ENCODE data around the gene SSNA1.

SSNA1 gene

DNA sequence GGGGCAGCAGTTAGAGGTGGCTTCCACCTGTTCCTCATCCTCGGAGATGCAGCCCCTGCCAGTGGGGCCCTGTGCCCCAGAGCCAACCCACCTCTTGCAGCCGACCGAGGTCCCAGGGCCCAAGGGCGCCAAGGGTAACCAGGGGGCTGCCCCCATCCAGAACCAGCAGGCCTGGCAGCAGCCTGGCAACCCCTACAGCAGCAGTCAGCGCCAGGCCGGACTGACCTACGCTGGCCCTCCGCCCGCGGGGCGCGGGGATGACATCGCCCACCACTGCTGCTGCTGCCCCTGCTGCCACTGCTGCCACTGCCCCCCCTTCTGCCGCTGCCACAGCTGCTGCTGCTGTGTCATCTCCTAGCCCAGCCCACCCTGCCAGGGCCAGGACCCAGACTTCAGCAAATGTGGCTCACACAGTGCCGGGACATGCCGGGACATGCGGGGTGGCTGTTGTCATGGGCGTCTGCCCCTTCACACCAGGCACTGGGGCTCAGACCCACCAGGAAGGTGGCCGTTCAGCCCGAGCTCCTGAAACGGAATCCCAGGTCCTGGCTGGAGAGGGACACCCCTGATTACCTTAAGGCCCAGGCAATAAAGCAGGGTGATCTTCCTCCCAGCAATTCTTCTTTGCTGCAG, 37.3 kb downstream of the SSNA1 start:
- TF ChIP-seq, protein P1, sequence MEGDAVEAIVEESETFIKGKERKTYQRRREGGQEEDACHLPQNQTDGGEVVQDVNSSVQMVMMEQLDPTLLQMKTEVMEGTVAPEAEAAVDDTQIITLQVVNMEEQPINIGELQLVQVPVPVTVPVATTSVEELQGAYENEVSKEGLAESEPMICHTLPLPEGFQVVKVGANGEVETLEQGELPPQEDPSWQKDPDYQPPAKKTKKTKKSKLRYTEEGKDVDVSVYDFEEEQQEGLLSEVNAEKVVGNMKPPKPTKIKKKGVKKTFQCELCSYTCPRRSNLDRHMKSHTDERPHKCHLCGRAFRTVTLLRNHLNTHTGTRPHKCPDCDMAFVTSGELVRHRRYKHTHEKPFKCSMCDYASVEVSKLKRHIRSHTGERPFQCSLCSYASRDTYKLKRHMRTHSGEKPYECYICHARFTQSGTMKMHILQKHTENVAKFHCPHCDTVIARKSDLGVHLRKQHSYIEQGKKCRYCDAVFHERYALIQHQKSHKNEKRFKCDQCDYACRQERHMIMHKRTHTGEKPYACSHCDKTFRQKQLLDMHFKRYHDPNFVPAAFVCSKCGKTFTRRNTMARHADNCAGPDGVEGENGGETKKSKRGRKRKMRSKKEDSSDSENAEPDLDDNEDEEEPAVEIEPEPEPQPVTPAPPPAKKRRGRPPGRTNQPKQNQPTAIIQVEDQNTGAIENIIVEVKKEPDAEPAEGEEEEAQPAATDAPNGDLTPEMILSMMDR (IDR thresholded peaks at IDR 0.05): no peak

DNA sequence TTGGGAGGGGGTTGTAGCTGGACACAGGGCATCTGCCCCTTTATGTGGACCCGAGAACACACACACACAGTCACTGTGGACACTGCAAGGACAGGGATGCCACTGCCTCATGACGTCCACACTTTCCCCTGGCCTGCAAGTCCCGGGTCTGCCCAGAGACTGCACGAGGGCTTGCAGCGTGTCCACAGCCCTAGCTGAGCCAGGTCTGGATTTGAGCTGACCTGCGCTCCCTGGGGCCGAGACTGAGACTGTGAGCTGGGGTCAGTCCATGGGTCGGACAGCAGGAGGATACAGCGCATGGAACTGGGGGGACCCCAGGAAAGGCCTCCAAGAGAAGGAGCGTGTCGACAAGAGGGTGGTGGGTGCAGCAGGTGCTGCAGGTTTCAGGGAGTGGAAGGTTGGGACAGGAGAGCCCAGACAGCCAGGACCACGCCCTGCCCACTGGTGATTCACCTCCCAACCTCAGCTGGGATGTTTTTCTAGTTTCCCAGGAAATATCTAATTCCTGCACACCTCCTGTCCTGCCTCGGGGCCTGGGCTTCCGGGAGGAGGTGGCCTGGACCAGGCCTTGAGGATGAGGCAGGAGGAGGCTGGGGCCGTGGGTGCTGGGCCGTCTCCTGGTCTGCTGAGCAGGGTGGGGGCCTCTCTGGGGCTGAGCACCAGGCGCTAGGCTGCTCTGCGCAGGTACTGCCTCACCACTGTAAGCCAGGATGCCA, 38.0 kb downstream of the SSNA1 start:
- TF ChIP-seq, protein P1 (IDR thresholded peaks at IDR 0.05): no peak

DNA sequence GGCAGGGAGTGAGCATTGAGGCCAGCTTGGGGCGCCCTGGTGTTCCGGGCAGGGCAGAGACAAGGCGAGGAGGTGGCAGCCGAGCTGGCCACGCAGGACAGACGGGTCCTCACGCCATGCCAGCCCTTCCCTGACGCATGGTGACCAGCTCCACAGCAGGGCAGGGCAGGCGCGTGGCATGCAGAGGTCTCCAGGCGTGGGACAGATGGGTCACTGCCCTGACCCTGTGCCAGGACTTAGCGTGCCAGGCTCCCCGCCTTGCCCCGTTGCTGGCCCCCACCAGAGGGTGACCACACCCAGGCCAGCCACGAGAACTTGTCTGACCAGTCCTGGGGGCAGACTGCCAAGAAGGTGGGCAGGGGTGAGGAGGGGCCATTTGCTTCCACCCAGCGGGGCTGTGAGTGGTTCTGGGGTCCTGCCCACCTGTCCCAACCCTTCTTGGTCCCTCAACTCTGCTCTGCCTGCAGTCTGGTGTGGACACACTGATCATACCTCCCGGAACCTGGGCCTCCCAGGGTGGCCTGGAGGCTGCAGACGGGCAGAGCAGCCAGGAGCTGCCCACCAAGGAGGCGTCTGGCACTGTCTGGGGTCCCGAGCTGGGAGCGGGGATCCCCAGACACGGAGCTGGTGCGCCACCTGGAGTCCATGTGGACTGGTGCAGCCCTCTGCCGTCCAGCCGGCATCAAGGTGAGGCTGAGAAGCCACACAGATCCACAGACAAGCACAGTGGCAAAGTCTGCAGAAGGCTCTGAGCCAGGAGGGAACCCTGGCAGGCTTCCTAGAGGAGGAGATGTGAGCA, 38.8 kb downstream of the SSNA1 start, which contains the start of gene RNF224:
Gene RNF224, plus strand, starts transcription at position 449 of the 799 bp plus-strand sequence. CDS start 834 bp downstream, outside the sequence.
- TF ChIP-seq, protein P1 (IDR thresholded peaks at IDR 0.05): peak; percentile 94

DNA sequence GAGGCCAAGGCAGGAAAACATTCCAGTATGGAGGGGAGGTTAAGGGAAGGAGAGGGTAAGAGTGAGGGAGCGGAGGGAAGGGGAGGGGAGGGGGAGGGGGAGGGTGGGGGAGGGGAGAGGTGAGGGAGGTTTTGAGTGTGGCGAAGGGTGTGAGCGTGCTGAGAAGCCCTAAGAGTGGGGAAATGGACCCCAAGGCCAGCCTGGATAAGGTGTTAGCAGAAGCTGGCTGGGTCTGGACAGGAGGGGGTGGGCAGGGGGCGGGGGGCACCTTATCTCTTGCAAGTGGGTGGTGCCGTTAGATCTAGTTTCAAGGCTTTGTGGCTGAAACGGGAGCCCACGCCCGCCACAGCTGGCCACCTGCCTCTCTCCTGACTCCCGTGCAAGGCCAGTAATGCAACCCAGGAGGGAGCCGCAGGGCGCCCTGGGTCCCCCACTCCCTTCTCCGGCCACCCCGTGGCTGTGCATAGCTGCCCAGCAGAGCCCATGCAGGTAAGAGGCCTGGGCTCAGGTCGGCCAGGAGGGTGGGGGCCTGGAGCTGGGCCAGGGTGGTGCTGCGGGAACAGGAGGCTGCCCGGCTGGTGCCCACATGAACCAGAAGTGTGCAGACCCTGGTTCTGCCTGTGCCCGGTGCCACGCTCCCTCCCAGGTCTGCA, 39.5 kb downstream of the SSNA1 start:
- TF ChIP-seq, protein P1 (IDR thresholded peaks at IDR 0.05): no peak

DNA sequence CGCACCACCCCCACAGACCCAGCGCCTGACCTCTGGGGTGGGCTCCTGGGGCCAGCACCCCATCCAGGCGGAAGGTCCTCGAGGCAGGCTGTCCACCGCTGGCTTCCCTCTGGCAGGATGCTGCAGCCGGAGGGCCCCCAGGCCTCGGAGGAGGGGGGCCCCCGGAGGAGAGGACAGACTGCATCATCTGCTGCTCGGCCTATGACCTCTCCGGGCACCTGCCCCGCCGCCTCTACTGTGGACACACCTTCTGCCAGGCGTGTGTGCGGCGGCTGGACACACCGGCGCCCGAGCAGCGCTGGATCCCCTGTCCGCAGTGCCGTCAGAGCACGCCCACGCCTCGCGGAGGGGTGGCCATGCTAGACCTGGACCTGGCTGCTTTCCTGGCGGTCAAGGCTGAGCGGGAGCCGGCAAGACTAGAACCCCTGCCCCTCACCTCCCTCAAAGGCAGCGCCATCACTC, 40.1 kb downstream of the SSNA1 start:
- TF ChIP-seq, protein P1 (IDR thresholded peaks at IDR 0.05): no peak

DNA sequence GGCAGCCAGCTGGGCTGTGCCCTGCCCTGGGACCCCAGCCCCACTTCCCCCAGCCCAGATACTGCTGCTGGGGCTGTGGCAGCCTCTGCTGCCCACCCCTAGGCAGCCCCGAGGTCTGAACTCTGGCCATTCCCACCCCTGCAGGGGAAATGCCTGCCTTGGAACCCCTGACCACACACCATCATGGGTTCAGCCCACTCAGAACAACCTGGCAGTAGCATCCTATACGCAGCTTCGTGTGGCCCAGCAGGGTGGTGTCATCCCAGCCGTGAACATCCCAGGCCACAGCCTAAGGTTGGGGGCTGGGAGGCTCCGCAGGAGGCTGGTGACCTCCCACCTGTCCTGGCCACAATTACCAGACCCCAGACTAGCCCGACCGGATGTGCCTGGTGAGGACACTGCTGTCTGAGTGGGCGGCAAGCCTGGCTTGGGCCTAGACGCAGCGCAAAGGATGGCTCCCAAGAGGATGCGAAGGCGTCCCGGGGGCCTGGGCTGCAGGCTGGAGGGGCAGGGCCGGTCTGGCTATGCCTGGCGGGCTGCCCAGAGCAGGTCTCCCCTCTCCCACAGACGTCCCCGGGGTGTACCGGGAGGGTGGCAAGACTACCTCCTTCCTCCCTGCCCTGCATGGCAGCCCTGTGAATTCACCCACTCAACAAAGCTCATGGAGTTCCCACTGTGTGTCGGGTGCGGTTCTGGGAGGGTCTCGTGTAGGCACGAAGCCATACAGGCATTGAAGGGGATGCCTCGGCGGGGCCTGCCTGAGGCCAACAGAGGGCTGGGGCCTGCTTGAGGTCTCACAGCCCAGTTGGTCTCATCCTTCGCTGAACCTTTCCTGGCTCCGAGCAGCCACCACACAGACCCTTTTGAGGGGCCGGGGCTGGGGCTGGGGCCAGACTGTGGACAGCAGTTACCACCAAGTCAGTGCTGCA, 40.8 kb downstream of the SSNA1 start:
- TF ChIP-seq, protein P1 (IDR thresholded peaks at IDR 0.05): no peak
